ENCODE measurements around the gene SNAP29.

The SNAP29 gene

DNA sequence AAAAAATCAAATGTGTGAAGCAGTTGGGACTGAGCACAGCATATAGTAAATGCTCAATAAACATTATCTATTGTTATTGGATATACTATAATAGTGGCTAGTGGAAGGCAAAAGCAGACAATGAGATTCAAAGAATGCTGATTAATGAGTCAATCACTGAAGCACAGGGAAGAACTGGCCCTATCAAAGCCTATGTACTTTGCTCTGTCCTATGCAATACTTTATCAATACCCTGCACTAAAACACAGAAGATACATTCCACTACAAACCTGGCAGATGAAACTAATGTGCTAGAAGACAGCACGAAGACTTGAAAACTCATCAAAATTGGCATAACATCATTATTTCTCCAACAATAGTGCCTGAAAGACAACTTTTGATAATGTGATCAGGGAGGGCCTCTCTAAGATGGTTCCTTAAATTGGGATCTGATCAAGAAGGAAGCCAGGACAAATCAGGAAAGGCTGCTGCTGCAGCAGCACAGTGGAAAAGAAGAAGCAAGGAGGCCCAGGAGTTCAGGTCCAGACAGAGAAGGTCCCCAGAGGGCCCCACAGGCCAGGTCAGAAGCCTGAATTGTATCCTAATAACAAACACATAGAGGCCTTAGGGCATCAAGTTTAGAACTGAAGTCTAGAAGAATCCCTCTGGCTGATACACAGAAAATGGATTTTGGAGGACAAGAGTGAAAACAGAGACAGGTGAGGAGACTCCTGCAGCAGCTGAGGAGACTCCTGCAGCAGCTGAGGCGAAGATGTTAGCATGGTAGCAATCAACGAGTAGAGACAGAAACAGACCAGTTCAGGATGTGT lies 18.8 kb upstream of the SNAP29 start:
- Histone ChIP-seq H3K9me3 (ENCODE audit: control insufficient read depth, insufficient read depth, low read depth, low read length) (no peaks in the 10 kb centered on the region), H3K36me3 (ENCODE audit: control insufficient read depth in 2 of 2, insufficient read depth in 1 of 2, low read length in 2 of 2) (no peaks in the 10 kb centered on the region), H3K4me1 (ENCODE audit: control insufficient read depth, insufficient read depth, low read length) (no peaks in the 10 kb centered on the region), H3K27ac (ENCODE audit: extremely low read depth, low read depth, low read length) (no peak overlapping the region), H3K4me3 (ENCODE audit: low read depth, low read length) (no peak overlapping the region)
- ChIA-PET CTCF (interaction anchor here (1.0 kb wide), 1 partner anchor 46 kb away, joined by 4 read pairs; no protein-coding TSS in a partner anchor), POLR2A (no interaction called here)
- TF ChIP-seq GLI4 (tag by site-specific recombination; IDR thresholded peaks at IDR 0.05) (no peak), ZNF664 (tag by site-specific recombination; IDR thresholded peaks at IDR 0.05) (peak; percentile 82)

GRCh38 chr22:20840646-20841371 lies 18.0 kb upstream of the SNAP29 start:
- Histone ChIP-seq H3K9me3 (ENCODE audit: control insufficient read depth, insufficient read depth, low read depth, low read length) (no peaks in the 10 kb centered on the region), H3K4me3 (ENCODE audit: low read depth, low read length) (no peak overlapping the region), H3K4me1 (ENCODE audit: control insufficient read depth, insufficient read depth, low read length) (no peaks in the 10 kb centered on the region), H3K36me3 (ENCODE audit: control insufficient read depth in 2 of 2, insufficient read depth in 1 of 2, low read length in 2 of 2) (no peaks in the 10 kb centered on the region), H3K27ac (ENCODE audit: extremely low read depth, low read depth, low read length) (no peak overlapping the region)
- CTCF ChIA-PET: interaction anchor here (0.5 kb wide), 1 partner anchor 373 kb away, joined by 3 read pairs; no protein-coding TSS in a partner anchor
- POLR2A ChIA-PET: no interaction called here
- TF ChIP-seq ZNF16 (tag by site-specific recombination; IDR thresholded peaks at IDR 0.05; ENCODE audit: low read depth) (no peak), KLF17 (tag by site-specific recombination; IDR thresholded peaks at IDR 0.05) (no peak), ZNF121 (tag by site-specific recombination; IDR thresholded peaks at IDR 0.05) (no peak), ZNF157 (tag by site-specific recombination; IDR thresholded peaks at IDR 0.05) (no peak), EGR2 (tag by site-specific recombination; IDR thresholded peaks at IDR 0.05; ENCODE audit: low read depth) (peak; percentile 16; the same call in 1 of the 2 replicates), HOXC10 (CRISPR knock-in tag; IDR thresholded peaks at IDR 0.05) (no peak), ZNF747 (tag by site-specific recombination; IDR thresholded peaks at IDR 0.05) (no peak), HIC1 (tag by site-specific recombination; IDR thresholded peaks at IDR 0.05) (no peak), ZFHX2 (tag by site-specific recombination; conservative IDR thresholded peaks at IDR 0.05) (peak; percentile 33; the same call in 1 of the 2 replicates)

GRCh38 chr22:20843501-20843900 lies 15.3 kb upstream of the SNAP29 start:
- H3K36me3 ChIP-seq (ENCODE audit: control insufficient read depth in 2 of 2, insufficient read depth in 1 of 2, low read length in 2 of 2): no peaks in the 10 kb centered on the region
- POLR2A ChIA-PET: no interaction called here
- H3K9me3 ChIP-seq (ENCODE audit: control insufficient read depth, insufficient read depth, low read depth, low read length): no peaks in the 10 kb centered on the region
- no peak overlapping the region for H3K4me3 ChIP-seq (ENCODE audit: low read depth, low read length)
- TF ChIP-seq ZNF426 (tag by site-specific recombination; IDR thresholded peaks at IDR 0.05): no peak
- no peak for TF ChIP-seq ZNF184 (tag by site-specific recombination; IDR thresholded peaks at IDR 0.05)
- peak; percentile 79 for TF ChIP-seq SCRT2 (tag by site-specific recombination; IDR thresholded peaks at IDR 0.05)
- TF ChIP-seq ZNF155 (tag by site-specific recombination; IDR thresholded peaks at IDR 0.05): no peak
- TF ChIP-seq ZBTB49 (tag by site-specific recombination; IDR thresholded peaks at IDR 0.05; ENCODE audit: low read depth): no peak
- TF ChIP-seq CTCF (tag by site-specific recombination; IDR thresholded peaks at IDR 0.05): no peak
- no peak for TF ChIP-seq ZNF19 (tag by site-specific recombination; IDR thresholded peaks at IDR 0.05; ENCODE audit: low read depth)
- TF ChIP-seq ZNF48 (tag by site-specific recombination; IDR thresholded peaks at IDR 0.05): no peak
- CTCF ChIA-PET: no interaction called here
- no peak overlapping the region for H3K27ac ChIP-seq (ENCODE audit: extremely low read depth, low read depth, low read length)
- H3K4me1 ChIP-seq (ENCODE audit: control insufficient read depth, insufficient read depth, low read length): no peaks in the 10 kb centered on the region
